HCT116 (cell line): ENCODE results near the gene ERMARD.

Source experiments
- CEBPB ChIP-seq: IDR thresholded peaks from 2 replicates; pipeline ENCODE4 v1.6.1; 2012; ENCODE audit warnings: low read depth
- CTCF ChIP-seq, 3 experiments: fragments of 200-600 bp in 1 of 3; sonication (generic) in 1 of 3; IDR thresholded peaks in 2 of 3; conservative IDR thresholded peaks in 1 of 3; 2 replicates each; pipeline ENCODE4 v1.5.1; 2012 to 2017; ENCODE audit warnings: low read depth in 2 of 3, low read length in 2 of 3, antibody characterized with exemption in 1 of 3, borderline replicate concordance in 1 of 3, control low read depth in 1 of 3, mild to moderate bottlenecking in 1 of 3, mixed read lengths in 1 of 3, mixed run types in 1 of 3, moderate library complexity in 1 of 3; ENCODE audit not compliant: insufficient read depth in 1 of 3
- EGR1 ChIP-seq: IDR thresholded peaks from 2 replicates; pipeline ENCODE4 v1.6.1; 2012; ENCODE audit warnings: low read depth
- EZH2phosphoT487 ChIP-seq: fragments of 200-600 bp; IDR thresholded peaks from 2 replicates; pipeline ENCODE4 v1.6.1; 2018; ENCODE audit warnings: antibody characterized with exemption, borderline replicate concordance
- POLR2A ChIP-seq: IDR thresholded peaks from 2 replicates; pipeline ENCODE4 v1.7.0; 2011; ENCODE audit warnings: borderline replicate concordance; ENCODE audit not compliant: insufficient read depth, insufficient read length; ENCODE audit errors: extremely low read depth
- POLR2AphosphoS5 ChIP-seq: IDR thresholded peaks from 2 replicates; pipeline ENCODE4 v1.6.1; 2011; ENCODE audit warnings: mild to moderate bottlenecking, low read depth, low read length, moderate library complexity
- RAD21 ChIP-seq: IDR thresholded peaks from 2 replicates; pipeline ENCODE4 v1.6.1; 2012; ENCODE audit warnings: low read depth, mild to moderate bottlenecking
- REST ChIP-seq: IDR thresholded peaks from 2 replicates; pipeline ENCODE4 v1.6.1; 2012; ENCODE audit warnings: low read depth
- SIN3A ChIP-seq: IDR thresholded peaks from 2 replicates; pipeline ENCODE4 v1.6.1; 2012; ENCODE audit warnings: low read depth
- YY1 ChIP-seq: IDR thresholded peaks from 2 replicates; pipeline ENCODE4 v1.6.1; 2011; ENCODE audit warnings: low read length, low read depth, moderate library complexity, mild to moderate bottlenecking; ENCODE audit not compliant: insufficient replicate concordance; ENCODE audit errors: extremely low read depth
- ZNF274 ChIP-seq: fragments of 200-500 bp; sonication (Bioruptor generic); IDR thresholded peaks from 2 replicates; pipeline ENCODE4 v1.6.1; 2014; ENCODE audit warnings: mild to moderate bottlenecking, low read depth, low read length, inconsistent platforms

GRCh38 chr6:169820358-169820757 lies 68.9 kb downstream of the ERMARD start:
- TF ChIP-seq EZH2phosphoT487: no peak
- no peak for TF ChIP-seq REST
- no peak for TF ChIP-seq CTCF (IDR thresholded peaks at IDR 0.05 in 2 of 3, conservative IDR thresholded peaks at IDR 0.05 in 1 of 3; ENCODE audit: borderline replicate concordance in 1 of 3, insufficient read depth in 1 of 3, low read depth in 2 of 3, low read length in 2 of 3)
- TF ChIP-seq POLR2A: no peak
- TF ChIP-seq EGR1: no peak
- no peak for TF ChIP-seq CEBPB
- no peak for TF ChIP-seq RAD21
- TF ChIP-seq ZNF274: no peak
- TF ChIP-seq YY1: no peak
- no peak for TF ChIP-seq POLR2AphosphoS5
- TF ChIP-seq SIN3A: no peak
